HCT116 (cell line): ENCODE results near the gene EWSR1. TPM values are rescaled to one million over a fixed set of nuclear protein-coding genes. Genes with fewer than 3 reads are reported as not detected.
A peak's percentile ranks its signal among the peaks of the same experiment; 100 is the strongest.

Experiments used
- ATAC-seq: fragments of 200-7000 bp; cut with Tn5 transposase; 2 replicates; pipeline ENCODE4 v1.9.1; 2020; ENCODE audit warnings: mild to moderate bottlenecking, moderate library complexity
- BruUV-seq: library from RNA; stranded (reverse); fragments of 400-500 nt; replicated peaks from 2 replicates; lab custom pipeline; 2021; lab: Mats Ljungman, UMichigan
- CTCF ChIA-PET: fragments of 300-600 bp; sonication (Branson Sonifier 250); formaldehyde crosslinking; loops from one replicate; lab custom pipeline; 2021; ENCODE audit warnings: antibody characterized with exemption; lab: Charles Lee
- POLR2A ChIA-PET: fragments of 300-600, 350-600 bp; sonication (Branson Sonifier 250); formaldehyde crosslinking; loops from one replicate; lab custom pipeline; 2021; ENCODE audit warnings: antibody characterized with exemption; lab: Charles Lee
- RAD21 ChIA-PET, 2 experiments: fragments of 300-600 bp; sonication (Branson Sonifier 250); formaldehyde crosslinking; loops; one replicate each; lab custom pipeline; 2023; ENCODE audit warnings: low total read pairs in 2 of 2; ENCODE audit not compliant: uncharacterized antibody in 2 of 2, unreplicated experiment in 2 of 2, low non-redundant PET in 1 of 2; lab: Charles Lee
- DNase-seq: peaks from one replicate; pipeline ENCODE4 v3.0.0-alpha.2; 2010; ENCODE audit warnings: low read depth, low spot score
- H2AFZ ChIP-seq: fragments of 200-600 bp; shearing (Covaris generic), sonication (generic); 2 replicates; pipeline ENCODE4 v1.6.1; 2017; ENCODE audit warnings: low read depth, mixed run types, mixed read lengths, antibody characterized with exemption, low read length; ENCODE audit not compliant: poor library complexity, severe bottlenecking
- H3K27ac ChIP-seq: 2 replicates; pipeline ENCODE4 v1.5.1; 2012; ENCODE audit warnings: low read depth, low read length
- H3K27me3 ChIP-seq: fragments of 200-600 bp; sonication (generic); 2 replicates; pipeline ENCODE4 v1.6.1; 2016; ENCODE audit warnings: mixed run types, low read length, mixed read lengths; ENCODE audit not compliant: insufficient read depth
- H3K36me3 ChIP-seq, 2 experiments: fragments of 200-500 bp in 1 of 2; fragments of 200-600 bp in 1 of 2; sonication (Bioruptor generic) in 1 of 2; sonication (generic) in 1 of 2; 2 replicates each; pipeline versions ENCODE4 v1.5.1 to v1.6.1; 2014 to 2016; ENCODE audit warnings: low read length in 2 of 2, inconsistent platforms in 1 of 2, mixed read lengths in 1 of 2, mixed run types in 1 of 2; ENCODE audit not compliant: insufficient read depth in 2 of 2, control insufficient read depth in 1 of 2
- H3K4me1 ChIP-seq, 2 experiments: fragments of 200-600 bp in 1 of 2; sonication (generic) in 1 of 2; 2 replicates each; pipeline versions ENCODE4 v1.5.1 to v1.6.1; 2012 to 2017; ENCODE audit warnings: low read length in 2 of 2, inconsistent platforms in 1 of 2, mild to moderate bottlenecking in 1 of 2, mixed read lengths in 1 of 2, mixed run types in 1 of 2, moderate library complexity in 1 of 2; ENCODE audit not compliant: insufficient read depth in 2 of 2, control insufficient read depth in 1 of 2
- H3K4me2 ChIP-seq: fragments of 200-600 bp; sonication (generic); 2 replicates; pipeline ENCODE4 v1.6.1; 2017; ENCODE audit warnings: mixed run types, low read length, mixed read lengths
- H3K4me3 ChIP-seq, 2 experiments: fragments of 200-600 bp in 1 of 2; sonication (generic) in 1 of 2; replicated peaks in 1 of 2; 2 replicates each; pipeline ENCODE4 v1.5.1; 2011 to 2016; ENCODE audit warnings: low read length in 2 of 2, control low read depth in 1 of 2, low read depth in 1 of 2, mild to moderate bottlenecking in 1 of 2, mixed read lengths in 1 of 2, mixed run types in 1 of 2
- H3K79me2 ChIP-seq: fragments of 200-600 bp; sonication (generic); 2 replicates; pipeline ENCODE4 v1.6.1; 2017; ENCODE audit warnings: mild to moderate bottlenecking, mixed run types, low read length, moderate library complexity, mixed read lengths; ENCODE audit not compliant: insufficient read depth
- H3K9ac ChIP-seq: fragments of 200-600 bp; sonication (generic); 2 replicates; pipeline ENCODE4 v1.6.1; 2016; ENCODE audit warnings: low read length, mixed read lengths
- H3K9me2 ChIP-seq: fragments of 200-600 bp; sonication (generic), shearing (Covaris generic); 2 replicates; pipeline ENCODE4 v1.6.1; 2017; ENCODE audit warnings: mixed run types, mild to moderate bottlenecking, moderate library complexity; ENCODE audit not compliant: insufficient read depth
- H3K9me3 ChIP-seq, 2 experiments: fragments of 200-500 bp in 1 of 2; fragments of 200-600 bp in 1 of 2; sonication (Bioruptor generic) in 1 of 2; sonication (generic) in 1 of 2; 2 replicates each; pipeline ENCODE4 v1.6.1; 2014 to 2017; ENCODE audit warnings: low read length in 2 of 2, mixed read lengths in 2 of 2, inconsistent platforms in 1 of 2, low read depth in 1 of 2, mild to moderate bottlenecking in 1 of 2, mixed run types in 1 of 2, moderate library complexity in 1 of 2; ENCODE audit not compliant: control insufficient read depth in 1 of 2, insufficient read depth in 1 of 2
- H4K20me1 ChIP-seq: fragments of 200-600 bp; sonication (generic), shearing (Covaris generic); 2 replicates; pipeline ENCODE4 v1.6.1; 2017; ENCODE audit warnings: mixed run types, mild to moderate bottlenecking, moderate library complexity; ENCODE audit not compliant: insufficient read depth
- CEBPB ChIP-seq: IDR thresholded peaks from 2 replicates; pipeline ENCODE4 v1.6.1; 2012; ENCODE audit warnings: low read depth
- EZH2phosphoT487 ChIP-seq: fragments of 200-600 bp; IDR thresholded peaks from 2 replicates; pipeline ENCODE4 v1.6.1; 2018; ENCODE audit warnings: antibody characterized with exemption, borderline replicate concordance
- FOSL1 ChIP-seq: IDR thresholded peaks from 2 replicates; pipeline ENCODE4 v1.6.1; 2012; ENCODE audit warnings: low read depth
- JUND ChIP-seq: IDR thresholded peaks from 2 replicates; pipeline ENCODE4 v1.6.1; 2012
- POLR2A ChIP-seq: IDR thresholded peaks from 2 replicates; pipeline ENCODE4 v1.7.0; 2011; ENCODE audit warnings: borderline replicate concordance; ENCODE audit not compliant: insufficient read depth, insufficient read length; ENCODE audit errors: extremely low read depth
- POLR2AphosphoS5 ChIP-seq: IDR thresholded peaks from 2 replicates; pipeline ENCODE4 v1.6.1; 2011; ENCODE audit warnings: mild to moderate bottlenecking, low read depth, low read length, moderate library complexity
- RAD21 ChIP-seq: IDR thresholded peaks from 2 replicates; pipeline ENCODE4 v1.6.1; 2012; ENCODE audit warnings: low read depth, mild to moderate bottlenecking
- SIN3A ChIP-seq: IDR thresholded peaks from 2 replicates; pipeline ENCODE4 v1.6.1; 2012; ENCODE audit warnings: low read depth
- SP1 ChIP-seq: IDR thresholded peaks from 2 replicates; pipeline ENCODE4 v1.6.1; 2012; ENCODE audit warnings: low read depth
- YY1 ChIP-seq: IDR thresholded peaks from 2 replicates; pipeline ENCODE4 v1.6.1; 2011; ENCODE audit warnings: low read length, low read depth, moderate library complexity, mild to moderate bottlenecking; ENCODE audit not compliant: insufficient replicate concordance; ENCODE audit errors: extremely low read depth
- ZFX ChIP-seq: fragments of 450-650 bp; IDR thresholded peaks from 2 replicates; pipeline ENCODE4 v1.6.1; 2017
- ZNF274 ChIP-seq: fragments of 200-500 bp; sonication (Bioruptor generic); IDR thresholded peaks from 2 replicates; pipeline ENCODE4 v1.6.1; 2014; ENCODE audit warnings: mild to moderate bottlenecking, low read depth, low read length, inconsistent platforms
- intact Hi-C: fragments of 100-400 bp; cut with micrococcal nuclease; formaldehyde crosslinking; loops from 2 replicates; pipeline ENCODE4 v1.10.0; 2022
- total RNA-seq: library from RNA; stranded (reverse); gene quantifications from one replicate; pipeline ENCODE4 v1.2.1, GENCODE V29; 2021; ENCODE audit not compliant: unreplicated experiment
- TF ChIP-seq, protein P1 (sequence below), 3 experiments: fragments of 200-600 bp in 1 of 3; sonication (generic) in 1 of 3; IDR thresholded peaks in 2 of 3; conservative IDR thresholded peaks in 1 of 3; 2 replicates each; pipeline ENCODE4 v1.5.1; 2012 to 2017; ENCODE audit warnings: low read depth in 2 of 3, low read length in 2 of 3, antibody characterized with exemption in 1 of 3, borderline replicate concordance in 1 of 3, control low read depth in 1 of 3, mild to moderate bottlenecking in 1 of 3, mixed read lengths in 1 of 3, mixed run types in 1 of 3, moderate library complexity in 1 of 3; ENCODE audit not compliant: insufficient read depth in 1 of 3
- TF ChIP-seq, protein P2 (sequence below): IDR thresholded peaks from 2 replicates; pipeline ENCODE4 v1.6.1; 2012
- TF ChIP-seq, protein P3 (sequence below): IDR thresholded peaks from 2 replicates; pipeline ENCODE4 v1.6.1; 2012; ENCODE audit warnings: low read depth

The EWSR1 gene
- total RNA-seq, 1 experiment from 2014 or later, result 335 TPM

DNA sequence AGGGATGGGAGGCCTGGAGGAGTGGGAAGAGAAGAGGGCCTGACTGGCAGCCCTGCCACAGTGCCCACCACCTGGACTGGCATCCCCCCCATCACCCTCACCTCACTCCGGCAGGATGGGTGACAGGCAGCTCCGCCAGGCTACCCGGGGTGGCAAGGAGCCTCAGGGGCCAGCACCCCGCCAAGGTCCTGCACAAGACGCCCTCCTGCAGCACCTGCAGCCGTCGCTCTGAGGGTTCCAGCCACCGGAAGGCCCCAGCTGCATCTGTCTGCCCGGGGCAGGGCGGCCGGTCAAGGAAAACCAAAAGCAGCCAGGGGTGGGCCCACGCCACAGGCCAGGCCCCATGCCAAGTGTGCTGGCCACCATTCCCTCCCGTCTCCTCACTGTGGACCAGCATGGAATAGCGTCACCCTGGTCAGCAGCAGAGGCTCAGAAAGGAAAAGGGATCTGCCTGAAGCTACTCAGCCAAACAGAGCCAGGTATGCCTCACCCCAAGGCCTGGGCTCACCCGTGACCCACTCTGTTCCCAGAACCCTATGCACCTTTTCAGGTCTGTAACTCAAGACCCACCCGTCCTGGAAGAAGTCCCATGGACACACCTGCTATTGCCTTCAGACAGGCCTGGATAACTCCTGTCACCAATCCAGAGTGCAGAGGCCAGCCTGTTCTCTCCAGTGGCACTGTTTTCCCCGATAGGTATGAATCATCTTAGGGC is 7.3 kb upstream of the EWSR1 start:
- Histone ChIP-seq H2AFZ (no peak overlapping the region), H3K27ac (no peak overlapping the region; the same call in 1 of the 2 replicates), H3K4me2 (no peak overlapping the region), H3K79me2 (peaks cover 6% of the 10 kb centered on the region; the same call in 1 of the 2 replicates), H4K20me1 (no peaks in the 10 kb centered on the region), H3K4me1 (no peaks in the 10 kb centered on the region), H3K9ac (no peak overlapping the region), H3K36me3 (peaks cover 8 to 15% of the 10 kb centered on the region in 2 experiments; a peak in 3 of 4 replicates), H3K4me3 (no peak overlapping the region), H3K9me2 (no peaks in the 10 kb centered on the region), H3K27me3 (no peaks in the 10 kb centered on the region), H3K9me3 (no peaks in the 10 kb centered on the region)
- ATAC-seq (peak; percentile 18), DNase-seq (no peak)
- RAD21 ChIA-PET, result no interaction called here
- TF ChIP-seq EZH2phosphoT487 (no peak), YY1 (no peak), SP1 (no peak), CEBPB (no peak), SIN3A (no peak), JUND (no peak), RAD21 (no peak), ZFX (no peak), POLR2A (no peak), FOSL1 (no peak), POLR2AphosphoS5 (no peak), ZNF274 (no peak)
- TF ChIP-seq, protein P1, sequence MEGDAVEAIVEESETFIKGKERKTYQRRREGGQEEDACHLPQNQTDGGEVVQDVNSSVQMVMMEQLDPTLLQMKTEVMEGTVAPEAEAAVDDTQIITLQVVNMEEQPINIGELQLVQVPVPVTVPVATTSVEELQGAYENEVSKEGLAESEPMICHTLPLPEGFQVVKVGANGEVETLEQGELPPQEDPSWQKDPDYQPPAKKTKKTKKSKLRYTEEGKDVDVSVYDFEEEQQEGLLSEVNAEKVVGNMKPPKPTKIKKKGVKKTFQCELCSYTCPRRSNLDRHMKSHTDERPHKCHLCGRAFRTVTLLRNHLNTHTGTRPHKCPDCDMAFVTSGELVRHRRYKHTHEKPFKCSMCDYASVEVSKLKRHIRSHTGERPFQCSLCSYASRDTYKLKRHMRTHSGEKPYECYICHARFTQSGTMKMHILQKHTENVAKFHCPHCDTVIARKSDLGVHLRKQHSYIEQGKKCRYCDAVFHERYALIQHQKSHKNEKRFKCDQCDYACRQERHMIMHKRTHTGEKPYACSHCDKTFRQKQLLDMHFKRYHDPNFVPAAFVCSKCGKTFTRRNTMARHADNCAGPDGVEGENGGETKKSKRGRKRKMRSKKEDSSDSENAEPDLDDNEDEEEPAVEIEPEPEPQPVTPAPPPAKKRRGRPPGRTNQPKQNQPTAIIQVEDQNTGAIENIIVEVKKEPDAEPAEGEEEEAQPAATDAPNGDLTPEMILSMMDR (IDR thresholded peaks at IDR 0.05 in 2 of 3, conservative IDR thresholded peaks at IDR 0.05 in 1 of 3; ENCODE audit: borderline replicate concordance in 1 of 3, insufficient read depth in 1 of 3, low read depth in 2 of 3, low read length in 2 of 3), result no peak
- TF ChIP-seq, protein P2, sequence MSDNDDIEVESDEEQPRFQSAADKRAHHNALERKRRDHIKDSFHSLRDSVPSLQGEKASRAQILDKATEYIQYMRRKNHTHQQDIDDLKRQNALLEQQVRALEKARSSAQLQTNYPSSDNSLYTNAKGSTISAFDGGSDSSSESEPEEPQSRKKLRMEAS, result no peak
- TF ChIP-seq, protein P3, sequence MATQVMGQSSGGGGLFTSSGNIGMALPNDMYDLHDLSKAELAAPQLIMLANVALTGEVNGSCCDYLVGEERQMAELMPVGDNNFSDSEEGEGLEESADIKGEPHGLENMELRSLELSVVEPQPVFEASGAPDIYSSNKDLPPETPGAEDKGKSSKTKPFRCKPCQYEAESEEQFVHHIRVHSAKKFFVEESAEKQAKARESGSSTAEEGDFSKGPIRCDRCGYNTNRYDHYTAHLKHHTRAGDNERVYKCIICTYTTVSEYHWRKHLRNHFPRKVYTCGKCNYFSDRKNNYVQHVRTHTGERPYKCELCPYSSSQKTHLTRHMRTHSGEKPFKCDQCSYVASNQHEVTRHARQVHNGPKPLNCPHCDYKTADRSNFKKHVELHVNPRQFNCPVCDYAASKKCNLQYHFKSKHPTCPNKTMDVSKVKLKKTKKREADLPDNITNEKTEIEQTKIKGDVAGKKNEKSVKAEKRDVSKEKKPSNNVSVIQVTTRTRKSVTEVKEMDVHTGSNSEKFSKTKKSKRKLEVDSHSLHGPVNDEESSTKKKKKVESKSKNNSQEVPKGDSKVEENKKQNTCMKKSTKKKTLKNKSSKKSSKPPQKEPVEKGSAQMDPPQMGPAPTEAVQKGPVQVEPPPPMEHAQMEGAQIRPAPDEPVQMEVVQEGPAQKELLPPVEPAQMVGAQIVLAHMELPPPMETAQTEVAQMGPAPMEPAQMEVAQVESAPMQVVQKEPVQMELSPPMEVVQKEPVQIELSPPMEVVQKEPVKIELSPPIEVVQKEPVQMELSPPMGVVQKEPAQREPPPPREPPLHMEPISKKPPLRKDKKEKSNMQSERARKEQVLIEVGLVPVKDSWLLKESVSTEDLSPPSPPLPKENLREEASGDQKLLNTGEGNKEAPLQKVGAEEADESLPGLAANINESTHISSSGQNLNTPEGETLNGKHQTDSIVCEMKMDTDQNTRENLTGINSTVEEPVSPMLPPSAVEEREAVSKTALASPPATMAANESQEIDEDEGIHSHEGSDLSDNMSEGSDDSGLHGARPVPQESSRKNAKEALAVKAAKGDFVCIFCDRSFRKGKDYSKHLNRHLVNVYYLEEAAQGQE, result no peak
- no TSS peak for BruUV-seq
- CTCF ChIA-PET, result interaction anchor here (0.7 kb wide), 1 partner anchor 220 kb away, joined by 3 read pairs; no protein-coding TSS in a partner anchor
- POLR2A ChIA-PET, result no interaction called here
- intact Hi-C loops, result no loop called here
